SK-N-MC (cell line): ENCODE measurements around the gene TTC39A.

Experiments
- EZH2 ChIP-seq: fragments of 200-600 bp; sonication (generic); IDR thresholded peaks from one replicate; pipeline ENCODE4 v1.6.1; 2017; ENCODE audit warnings: antibody characterized with exemption
- FOXP2 ChIP-seq: optimal IDR thresholded peaks from 2 replicates; pipeline ENCODE3; 2011; ENCODE audit warnings: mild to moderate bottlenecking, moderate library complexity; ENCODE audit not compliant: insufficient read depth; ENCODE audit errors: extremely low read length, control extremely low read depth
- POLR2AphosphoS5 ChIP-seq: IDR thresholded peaks from 2 replicates; pipeline ENCODE4 v1.6.1; 2012; ENCODE audit warnings: mild to moderate bottlenecking, low read depth, low read length, borderline replicate concordance

- TF ChIP-seq POLR2AphosphoS5 (no peak), EZH2 (no peak), FOXP2 (no peak)
These were observed 19.5 kb upstream of the TTC39A start for GRCh38 chr1:51349862-51350261.
